Measurements from ENCODE around the gene FSTL4. TPM values are rescaled to one million over a fixed set of nuclear protein-coding genes. Genes with fewer than 3 reads are reported as not detected.

FSTL4 gene
- polyA plus RNA-seq, 1 donor (not counting 4 experiments of a cell fraction or from before 2014, with no cell fraction given), result 1.7 TPM

GRCh38 chr5:133389066-133389590 is 223.2 kb downstream of the FSTL4 start:
- Histone ChIP-seq H3K27me3 (ENCODE audit: control insufficient read depth, extremely low read depth, insufficient read depth, low read length) (peaks cover 13% of the 10 kb centered on the region), H3K4me2 (ENCODE audit: control insufficient read depth, extremely low read depth, insufficient read depth, low read depth, low read length) (no peak overlapping the region), H3K27ac (ENCODE audit: control insufficient read depth, insufficient read depth, low read length) (no peak overlapping the region), H3K9me3 (ENCODE audit: control insufficient read depth, low read depth, low read length) (no peaks in the 10 kb centered on the region), H3K79me2 (ENCODE audit: control insufficient read depth, insufficient read depth, low read length) (no peaks in the 10 kb centered on the region), H2AFZ (ENCODE audit: control insufficient read depth, low read length) (no peak overlapping the region), H3K4me1 (ENCODE audit: control insufficient read depth, extremely low read depth, insufficient read depth, low read length) (peaks cover 6% of the 10 kb centered on the region), H4K20me1 (ENCODE audit: control insufficient read depth, extremely low read depth, insufficient read depth, low read length) (no peaks in the 10 kb centered on the region), H3K36me3 (ENCODE audit: control insufficient read depth in 2 of 2, extremely low read depth in 1 of 2, insufficient read depth in 2 of 2, low read length in 2 of 2) (no peaks in the 10 kb centered on the region), H3K4me3 (ENCODE audit: control insufficient read depth in 2 of 3, extremely low read depth in 1 of 3, insufficient read depth in 2 of 3, low read depth in 1 of 3, low read length in 3 of 3) (no peak overlapping the region), H3K9ac (ENCODE audit: control insufficient read depth, extremely low read depth, insufficient read depth, low read length) (no peak overlapping the region), H3K9me1 (ENCODE audit: control insufficient read depth, extremely low read depth, insufficient read depth, low read length) (no peaks in the 10 kb centered on the region)
- TF ChIP-seq CTCF (optimal IDR thresholded peaks at IDR 0.05 in 1 of 3, IDR thresholded peaks at IDR 0.05 in 1 of 3, conservative IDR thresholded peaks at IDR 0.05 in 1 of 3; ENCODE audit: extremely low read depth in 1 of 3, insufficient read depth in 2 of 3, low read length in 3 of 3) (no peak), EZH2 (IDR thresholded peaks at IDR 0.05; ENCODE audit: low read length) (no peak)
- no peak for DNase-seq (ENCODE audit: low read depth, low spot score)
- FAIRE-seq, result peak; percentile 76
- dilution Hi-C loops (cut with MboI; ENCODE audit: extremely low pct_ligation_motif_present, low sequenced_read_pairs), result no loop called here

GRCh38 chr5:133387621-133388020 is 224.7 kb downstream of the FSTL4 start:
- TF ChIP-seq EZH2 (IDR thresholded peaks at IDR 0.05; ENCODE audit: low read length) (no peak), CTCF (optimal IDR thresholded peaks at IDR 0.05 in 1 of 3, IDR thresholded peaks at IDR 0.05 in 1 of 3, conservative IDR thresholded peaks at IDR 0.05 in 1 of 3; ENCODE audit: extremely low read depth in 1 of 3, insufficient read depth in 2 of 3, low read length in 3 of 3) (no peak)
- Histone ChIP-seq H3K27ac (ENCODE audit: control insufficient read depth, insufficient read depth, low read length) (no peak overlapping the region), H3K9me1 (ENCODE audit: control insufficient read depth, extremely low read depth, insufficient read depth, low read length) (no peaks in the 10 kb centered on the region), H3K36me3 (ENCODE audit: control insufficient read depth in 2 of 2, extremely low read depth in 1 of 2, insufficient read depth in 2 of 2, low read length in 2 of 2) (no peaks in the 10 kb centered on the region), H3K27me3 (ENCODE audit: control insufficient read depth, extremely low read depth, insufficient read depth, low read length) (peaks cover 23% of the 10 kb centered on the region), H2AFZ (ENCODE audit: control insufficient read depth, low read length) (no peak overlapping the region), H3K79me2 (ENCODE audit: control insufficient read depth, insufficient read depth, low read length) (no peaks in the 10 kb centered on the region), H4K20me1 (ENCODE audit: control insufficient read depth, extremely low read depth, insufficient read depth, low read length) (no peaks in the 10 kb centered on the region), H3K4me2 (ENCODE audit: control insufficient read depth, extremely low read depth, insufficient read depth, low read depth, low read length) (no peak overlapping the region), H3K4me3 (ENCODE audit: control insufficient read depth in 2 of 3, extremely low read depth in 1 of 3, insufficient read depth in 2 of 3, low read depth in 1 of 3, low read length in 3 of 3) (no peak overlapping the region), H3K4me1 (ENCODE audit: control insufficient read depth, extremely low read depth, insufficient read depth, low read length) (peaks cover 6% of the 10 kb centered on the region), H3K9ac (ENCODE audit: control insufficient read depth, extremely low read depth, insufficient read depth, low read length) (no peak overlapping the region), H3K9me3 (ENCODE audit: control insufficient read depth, low read depth, low read length) (no peaks in the 10 kb centered on the region)
- dilution Hi-C loops (cut with MboI; ENCODE audit: extremely low pct_ligation_motif_present, low sequenced_read_pairs), result no loop called here
- no peak for FAIRE-seq
- DNase-seq (ENCODE audit: low read depth, low spot score), result no peak

Data from keratinocyte (primary cell).